ENCODE results near the gene ARMC7.

Gene ARMC7

DNA sequence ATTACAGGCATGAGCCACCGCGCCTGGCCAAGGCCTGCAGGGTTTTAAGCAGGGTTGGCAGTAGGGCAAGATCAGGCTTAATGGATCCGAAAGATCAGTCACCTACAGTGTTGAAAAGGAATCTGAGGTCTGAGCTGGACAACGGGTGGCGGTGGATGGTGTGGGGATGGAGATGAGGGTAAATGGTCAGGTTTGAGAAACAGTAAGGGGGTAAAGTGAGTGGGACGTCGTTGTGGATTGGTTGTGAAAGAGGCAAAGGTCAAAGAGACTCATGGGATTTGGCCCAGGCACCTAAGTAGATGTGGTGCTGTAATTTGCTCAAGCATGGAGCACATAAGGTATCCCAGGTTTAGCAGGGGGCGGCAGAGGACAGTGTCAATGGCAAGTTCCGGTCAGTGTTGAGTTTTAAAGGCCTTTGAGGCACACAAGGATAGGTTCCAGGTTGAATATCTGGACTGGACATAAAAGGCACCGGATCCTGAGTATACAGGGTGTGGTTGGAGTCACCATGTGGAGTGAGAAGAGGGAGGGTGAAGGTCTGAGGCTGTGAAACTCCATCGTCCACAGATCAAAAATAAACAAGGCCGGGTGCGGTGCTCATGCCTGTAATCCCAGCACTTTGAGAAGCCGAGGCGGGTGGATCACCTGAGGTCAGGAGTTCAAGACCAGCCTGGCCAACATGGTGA, 23.1 kb upstream of the ARMC7 start:
- Histone ChIP-seq H3K27me3 (ENCODE audit: low read depth) (no peaks in the 10 kb centered on the region), H3K4me1 (peaks cover 24% of the 10 kb centered on the region), H3K9me3 (no peaks in the 10 kb centered on the region), H3K4me3 (no peak overlapping the region), H3K36me3 (replicated peaks) (0 out of 2 replicates have a peak, but pooled peaks cover 2% of the 10 kb centered on the region)
- DNase-seq (ENCODE audit: low spot score in 2 of 2): no peak
- in situ Hi-C loops (cut with MboI; ENCODE audit: low sequenced_read_pairs): no loop called here

DNA sequence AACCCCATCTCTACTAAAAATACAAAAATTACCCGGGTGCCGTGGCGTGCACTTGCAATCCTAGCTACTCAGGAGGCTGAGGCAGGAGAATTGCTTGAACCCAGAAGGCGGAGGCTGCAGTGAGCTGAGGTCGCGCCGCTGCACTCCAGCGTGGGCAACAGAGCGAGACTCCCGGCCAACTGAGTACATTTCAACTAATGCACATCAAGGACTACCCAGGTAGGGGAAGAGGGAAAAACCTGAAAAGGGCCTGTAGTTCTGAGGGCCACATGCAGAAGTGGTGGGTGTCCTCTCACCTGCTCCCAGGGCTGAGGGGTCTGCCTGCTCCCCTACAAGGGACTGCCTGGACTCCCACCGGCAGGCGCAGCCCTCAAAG, 22.6 kb upstream of the ARMC7 start:
- no peak for DNase-seq (ENCODE audit: low spot score in 2 of 2)
- H3K27me3 ChIP-seq (ENCODE audit: low read depth): no peaks in the 10 kb centered on the region
- H3K9me3 ChIP-seq: no peaks in the 10 kb centered on the region
- H3K4me3 ChIP-seq: peak overlapping the region; percentile 62
- in situ Hi-C loops (cut with MboI; ENCODE audit: low sequenced_read_pairs): no loop called here
- H3K4me1 ChIP-seq: peaks cover 27% of the 10 kb centered on the region
- 0 out of 2 replicates have a peak, but pooled peaks cover 2% of the 10 kb centered on the region for H3K36me3 ChIP-seq (replicated peaks)

DNA sequence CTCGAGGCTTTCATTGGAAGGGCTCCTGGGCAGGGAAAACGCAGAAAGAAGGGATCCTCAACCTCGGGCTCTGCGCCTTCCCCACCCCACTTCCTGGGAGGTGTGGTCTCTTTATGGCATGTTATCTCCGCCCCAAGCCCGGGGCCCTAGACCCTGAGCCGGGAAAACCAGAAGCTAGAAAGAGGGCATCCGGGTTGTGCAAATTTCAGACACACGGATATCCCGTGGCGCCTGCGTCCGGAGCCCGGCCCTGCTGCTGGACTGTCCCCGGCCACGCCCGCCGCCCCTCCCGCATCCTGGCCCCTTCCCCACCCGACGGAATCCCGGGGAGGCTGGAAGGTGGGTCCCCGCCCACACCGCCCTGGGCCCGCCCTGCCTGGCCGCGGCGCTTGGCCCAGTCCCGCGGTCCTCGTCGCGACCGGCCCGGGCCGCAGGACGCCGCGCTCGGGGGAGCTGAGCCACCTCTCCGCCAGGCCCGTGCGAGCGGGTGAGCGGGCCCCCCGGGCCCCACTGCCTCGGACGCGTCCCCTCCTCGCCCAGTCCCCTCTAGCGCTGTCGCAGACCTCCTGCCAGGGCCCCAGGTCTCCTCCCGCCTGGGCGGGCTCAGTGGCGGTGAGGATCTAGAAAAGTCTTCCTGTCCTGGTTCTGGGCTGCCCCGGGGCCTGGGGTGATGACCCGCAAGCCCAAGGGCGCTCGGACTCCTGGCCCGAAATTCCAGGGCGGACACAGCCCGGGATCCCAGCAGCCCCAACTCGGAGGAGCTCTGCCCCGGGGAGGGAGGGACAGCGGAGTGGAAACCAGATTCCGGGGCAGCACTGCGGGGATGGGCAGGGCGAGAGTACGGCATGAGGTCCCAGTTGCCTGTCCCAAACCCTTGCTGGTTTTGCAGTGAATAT, 22.0 kb upstream of the ARMC7 start, which contains the start of gene SLC16A5:
TSS of gene SLC16A5 (plus strand) at position 397 of the 896 bp plus-strand sequence. CDS start 5,683 bp downstream, outside the sequence.
- in situ Hi-C loops (cut with MboI; ENCODE audit: low sequenced_read_pairs): no loop called here
- Histone ChIP-seq H3K4me3 (peak within 1 kb of the TSS; percentile 62), H3K27me3 (ENCODE audit: low read depth) (no peaks in the 10 kb centered on the region), H3K9me3 (no peaks in the 10 kb centered on the region), H3K4me1 (peaks cover 32% of the 10 kb centered on the region), H3K36me3 (replicated peaks) (0 out of 2 replicates have a peak, but pooled peaks cover 2% of the 10 kb centered on the region)
- DNase-seq (ENCODE audit: low spot score in 2 of 2): peak; percentile 84 to 95

DNA sequence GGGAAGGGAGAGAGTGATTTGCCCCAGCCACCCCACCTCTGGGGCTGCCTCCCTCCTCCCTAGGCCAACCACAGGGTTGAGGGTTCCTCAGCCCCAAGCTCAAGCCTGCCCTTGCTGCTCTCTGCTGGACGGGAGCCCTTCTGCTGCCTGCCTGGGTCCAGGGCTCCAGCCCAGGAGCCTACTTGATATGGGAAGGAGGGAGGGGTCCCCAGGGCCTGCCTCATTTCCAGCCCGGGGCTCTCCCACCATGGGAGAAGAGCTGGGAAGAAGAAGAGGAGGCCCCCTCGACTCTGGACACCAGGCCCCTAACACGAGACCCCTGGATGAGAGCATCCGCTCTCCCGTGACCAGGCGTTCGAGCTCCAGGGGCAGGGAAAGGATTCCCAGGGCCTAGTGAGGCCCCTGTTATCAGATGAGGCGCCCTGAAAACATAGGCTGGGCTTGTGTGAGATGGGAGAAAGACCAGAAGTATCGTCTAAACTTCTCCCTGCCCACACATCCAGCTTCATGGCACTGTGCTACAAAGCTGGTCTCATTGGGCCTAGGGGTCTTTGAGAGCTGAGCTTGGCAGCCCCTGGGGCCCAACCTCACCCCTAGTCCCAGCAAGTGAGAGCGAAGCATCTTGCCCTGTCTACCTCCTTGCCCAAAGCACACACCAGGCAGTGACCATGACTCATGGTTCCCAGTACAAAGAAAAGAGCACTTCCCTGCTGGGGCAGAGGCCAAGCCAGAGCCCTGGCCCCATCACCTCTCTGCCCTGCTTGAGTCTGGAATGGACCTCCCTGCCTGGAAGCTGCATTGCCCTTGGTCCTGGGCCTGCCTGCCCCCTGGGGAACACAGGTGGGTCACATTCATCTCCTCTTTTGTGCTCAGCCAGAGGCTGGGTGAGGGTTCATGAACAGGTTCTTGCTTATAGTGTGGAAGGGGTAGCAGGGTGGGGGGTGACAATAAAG, 21.0 kb upstream of the ARMC7 start:
- in situ Hi-C loops (cut with MboI; ENCODE audit: low sequenced_read_pairs): no loop called here
- H3K4me3 ChIP-seq: peak overlapping the region; percentile 62
- no peaks in the 10 kb centered on the region for H3K27me3 ChIP-seq (ENCODE audit: low read depth)
- H3K36me3 ChIP-seq (replicated peaks): 0 out of 2 replicates have a peak, but pooled peaks cover 2% of the 10 kb centered on the region
- no peaks in the 10 kb centered on the region for H3K9me3 ChIP-seq
- H3K4me1 ChIP-seq: peaks cover 37% of the 10 kb centered on the region
- DNase-seq (ENCODE audit: low spot score in 2 of 2): no peak

DNA sequence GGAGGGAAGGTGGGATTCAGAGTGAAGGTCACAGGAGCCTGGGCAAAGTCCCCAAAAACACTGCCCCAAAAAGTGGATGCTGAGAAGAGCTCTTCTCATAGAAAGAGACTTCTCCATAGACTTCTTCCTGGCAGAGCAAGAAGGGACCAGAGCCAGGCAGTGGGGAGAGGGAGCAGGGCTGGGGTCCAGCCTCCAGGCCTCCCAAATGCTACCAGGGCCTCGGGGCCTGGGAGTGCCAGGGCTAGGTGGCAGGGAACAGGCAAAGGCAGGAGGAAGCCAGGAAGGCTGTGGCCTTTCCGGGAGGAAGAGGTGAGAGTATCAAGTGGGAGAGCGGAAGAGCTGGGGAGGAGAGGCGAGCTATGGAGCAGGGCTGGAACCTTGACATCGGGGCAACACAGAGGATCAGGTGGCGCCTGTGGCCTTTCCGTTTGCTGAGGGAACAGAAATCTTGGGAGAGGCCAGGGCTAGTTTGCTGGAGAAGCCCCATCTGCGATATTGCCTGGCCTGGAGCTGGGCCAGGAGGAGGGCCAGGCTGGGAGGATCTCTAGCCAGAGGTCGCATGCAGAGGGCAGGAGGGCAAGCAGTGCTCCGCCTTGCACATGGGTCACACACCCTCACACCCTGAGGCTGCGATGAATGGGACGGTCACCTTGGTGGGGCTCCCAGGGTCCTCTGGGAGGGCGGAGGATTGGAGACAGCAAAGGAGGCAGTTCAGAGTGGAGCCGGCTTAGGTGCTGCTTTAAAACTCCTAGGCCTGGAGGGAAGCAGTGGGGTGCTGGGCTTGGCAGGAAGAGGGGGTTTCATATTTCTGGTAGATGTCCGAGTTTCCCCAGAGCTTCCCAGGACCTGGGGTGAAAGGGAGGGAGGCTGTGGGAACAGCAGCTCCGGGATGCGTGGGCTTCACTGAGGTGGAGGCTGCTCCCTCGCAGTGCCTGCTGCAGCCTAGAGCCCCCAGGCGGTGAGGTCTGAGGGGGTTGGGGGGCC, 18.6 kb upstream of the ARMC7 start:
- H3K4me1 ChIP-seq: peaks cover 41% of the 10 kb centered on the region
- in situ Hi-C loops (cut with MboI; ENCODE audit: low sequenced_read_pairs): no loop called here
- 0 out of 2 replicates have a peak overlapping the region, but pooled peaks have one; percentile 2 for H3K4me3 ChIP-seq

DNA sequence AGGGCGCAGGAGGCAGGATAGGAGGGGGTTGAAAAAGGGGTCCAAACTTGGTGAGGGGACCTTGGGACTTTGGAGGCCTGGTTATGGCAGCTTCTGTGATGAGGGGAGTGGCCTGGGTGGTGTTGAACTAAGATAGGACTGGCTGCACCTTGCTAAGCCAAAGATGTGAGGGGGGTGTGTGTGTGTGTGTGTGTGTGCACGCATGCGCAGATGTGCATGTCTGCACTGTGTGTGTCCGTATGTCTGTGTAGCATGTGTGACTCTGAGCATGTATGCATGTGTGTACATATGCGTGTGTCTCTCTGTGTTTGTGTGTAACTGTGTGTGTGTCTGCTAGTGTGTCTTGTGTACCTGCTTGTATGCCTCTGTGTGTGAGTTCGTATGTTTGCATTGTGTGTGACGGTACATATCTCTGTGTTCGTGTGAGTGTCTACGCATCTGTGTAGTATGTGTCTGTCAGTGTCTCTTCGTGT, 17.9 kb upstream of the ARMC7 start:
- Histone ChIP-seq H3K4me3 (no peak overlapping the region), H3K36me3 (replicated peaks) (0 out of 2 replicates have a peak, but pooled peaks cover 2% of the 10 kb centered on the region), H3K4me1 (peaks cover 43% of the 10 kb centered on the region), H3K9me3 (no peaks in the 10 kb centered on the region), H3K27me3 (ENCODE audit: low read depth) (no peaks in the 10 kb centered on the region)
- in situ Hi-C loops (cut with MboI; ENCODE audit: low sequenced_read_pairs): no loop called here
- no peak for DNase-seq (ENCODE audit: low spot score in 2 of 2)

More for the DNA sequence above, 18.6 kb upstream of the ARMC7 start:
- no peaks in the 10 kb centered on the region for H3K9me3 ChIP-seq
- no peak for DNase-seq (ENCODE audit: low spot score in 2 of 2)
- 0 out of 2 replicates have a peak, but pooled peaks cover 2% of the 10 kb centered on the region for H3K36me3 ChIP-seq (replicated peaks)
- H3K27me3 ChIP-seq (ENCODE audit: low read depth): no peaks in the 10 kb centered on the region

DNA sequence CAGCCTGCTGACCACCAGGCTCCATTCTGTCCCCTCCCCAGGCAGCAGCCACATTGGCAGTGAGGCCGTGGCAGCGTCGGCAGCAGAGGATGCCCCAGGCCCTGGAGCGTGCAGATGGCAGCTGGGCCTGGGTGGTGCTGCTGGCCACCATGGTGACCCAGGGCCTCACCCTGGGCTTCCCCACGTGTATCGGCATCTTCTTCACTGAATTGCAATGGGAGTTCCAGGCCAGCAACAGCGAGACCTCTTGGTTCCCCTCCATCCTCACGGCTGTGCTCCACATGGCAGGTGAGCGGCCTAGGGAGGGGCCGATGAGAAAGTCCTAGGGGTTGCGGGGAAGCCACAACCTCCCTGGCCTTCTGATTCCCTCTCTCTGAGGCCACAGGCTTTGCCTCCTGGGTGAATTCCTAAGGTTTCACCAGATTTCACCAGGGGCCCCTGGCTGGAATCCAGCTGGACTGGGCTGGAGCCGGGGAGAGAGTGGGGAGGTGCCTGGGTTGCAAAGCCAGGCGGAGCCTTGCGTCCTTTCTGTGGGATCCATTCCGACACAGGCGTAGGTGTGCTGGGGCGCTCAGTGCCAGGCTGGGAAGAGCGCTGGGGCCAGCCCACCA, 16.1 kb upstream of the ARMC7 start:
- H3K4me3 ChIP-seq: no peak overlapping the region
- in situ Hi-C loops (cut with MboI; ENCODE audit: low sequenced_read_pairs): no loop called here
- no peaks in the 10 kb centered on the region for H3K27me3 ChIP-seq (ENCODE audit: low read depth)
- peaks cover 30% of the 10 kb centered on the region for H3K4me1 ChIP-seq
- no peaks in the 10 kb centered on the region for H3K36me3 ChIP-seq (replicated peaks)
- no peak for DNase-seq (ENCODE audit: low spot score in 2 of 2)
- no peaks in the 10 kb centered on the region for H3K9me3 ChIP-seq

DNA sequence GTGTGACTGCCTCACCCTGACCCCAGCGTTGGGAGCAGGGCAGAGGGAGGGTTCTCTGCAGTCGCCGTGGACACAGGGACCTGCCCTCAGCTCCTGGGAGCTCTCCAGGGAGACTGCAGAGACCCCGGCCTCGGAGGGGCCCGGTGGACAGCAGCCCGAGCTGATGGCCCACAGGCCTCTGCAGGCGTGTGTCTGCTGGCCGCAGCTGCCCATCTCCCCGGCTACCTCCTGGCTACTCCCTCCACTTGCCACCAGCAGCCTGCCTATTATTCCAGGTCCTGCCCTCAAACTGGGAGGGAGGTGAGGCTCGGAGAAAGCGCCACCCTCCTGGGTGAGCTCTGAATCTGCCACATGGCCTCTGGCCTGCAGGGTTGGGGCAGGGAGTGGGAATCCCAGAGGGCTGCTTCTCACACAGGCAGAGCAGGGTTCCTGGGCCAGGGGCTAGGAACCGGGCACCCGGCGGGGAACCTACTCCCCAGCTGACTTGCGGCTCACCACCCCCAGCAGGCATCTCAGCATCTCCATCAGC, 14.8 kb upstream of the ARMC7 start:
- Histone ChIP-seq H3K9me3 (no peaks in the 10 kb centered on the region), H3K4me3 (no peak overlapping the region), H3K27me3 (ENCODE audit: low read depth) (no peaks in the 10 kb centered on the region), H3K36me3 (replicated peaks) (no peaks in the 10 kb centered on the region; the same call in 1 of the 2 replicates), H3K4me1 (peaks cover 26% of the 10 kb centered on the region)
- in situ Hi-C loops (cut with MboI; ENCODE audit: low sequenced_read_pairs): no loop called here
- no peak for DNase-seq (ENCODE audit: low spot score in 2 of 2)

DNA sequence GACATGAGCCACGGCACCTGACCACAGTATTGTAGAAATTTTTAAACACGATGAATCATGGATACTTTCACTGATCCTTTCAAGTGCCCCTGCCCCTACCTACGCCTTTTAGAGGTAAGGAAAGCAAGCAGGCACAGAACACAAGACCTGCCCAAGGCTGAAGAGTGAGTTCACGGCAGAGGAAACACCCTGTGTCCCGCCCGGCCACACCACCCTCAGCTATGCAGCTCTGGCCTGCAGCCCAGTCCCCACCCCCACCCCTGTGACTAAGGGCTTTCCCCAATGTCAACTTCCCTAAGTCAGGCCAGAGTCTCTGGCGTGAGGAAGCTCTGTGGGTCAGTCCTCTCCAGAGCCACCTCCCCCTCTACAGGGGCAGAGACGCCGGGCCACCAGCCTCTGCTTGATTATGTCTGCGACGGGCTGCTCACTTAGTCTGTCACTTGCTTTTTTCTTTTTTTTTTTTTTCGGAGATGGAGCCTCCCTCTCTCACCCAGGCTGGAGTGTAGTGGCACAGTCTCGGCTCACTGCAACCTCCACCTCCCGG, 13.6 kb upstream of the ARMC7 start:
- peaks cover 24% of the 10 kb centered on the region for H3K4me1 ChIP-seq
- peaks cover 2% of the 10 kb centered on the region; the same call in 1 of the 2 replicates for H3K36me3 ChIP-seq (replicated peaks)
- H3K4me3 ChIP-seq: no peak overlapping the region
- no peaks in the 10 kb centered on the region for H3K9me3 ChIP-seq
- H3K27me3 ChIP-seq (ENCODE audit: low read depth): no peaks in the 10 kb centered on the region
- DNase-seq (ENCODE audit: low spot score in 2 of 2): peak; percentile 22 to 68
- in situ Hi-C loops (cut with MboI; ENCODE audit: low sequenced_read_pairs): no loop called here

DNA sequence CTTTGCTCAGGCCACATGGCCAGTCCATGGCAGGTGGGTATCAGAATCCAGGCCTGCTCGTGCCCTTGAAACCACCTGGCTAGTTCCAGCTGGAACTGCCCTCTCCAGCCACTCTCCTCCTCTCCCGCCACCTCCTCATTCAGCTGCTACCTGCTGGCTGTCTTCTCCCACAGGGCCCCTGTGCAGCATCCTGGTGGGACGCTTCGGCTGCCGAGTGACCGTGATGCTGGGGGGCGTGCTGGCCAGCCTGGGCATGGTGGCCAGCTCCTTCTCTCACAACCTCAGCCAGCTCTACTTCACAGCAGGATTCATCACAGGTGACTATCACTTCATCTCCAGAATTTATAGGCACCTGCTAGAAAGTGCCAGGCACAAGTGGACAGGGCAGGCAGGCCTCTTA, 11.9 kb upstream of the ARMC7 start:
- in situ Hi-C loops (cut with MboI; ENCODE audit: low sequenced_read_pairs): no loop called here
- H3K27me3 ChIP-seq (ENCODE audit: low read depth): no peaks in the 10 kb centered on the region
- no peak overlapping the region for H3K4me3 ChIP-seq
- no peaks in the 10 kb centered on the region for H3K9me3 ChIP-seq
- DNase-seq (ENCODE audit: low spot score in 2 of 2): no peak
- peaks cover 13% of the 10 kb centered on the region for H3K4me1 ChIP-seq
- H3K36me3 ChIP-seq (replicated peaks): peaks cover 2% of the 10 kb centered on the region; the same call in 1 of the 2 replicates

DNA sequence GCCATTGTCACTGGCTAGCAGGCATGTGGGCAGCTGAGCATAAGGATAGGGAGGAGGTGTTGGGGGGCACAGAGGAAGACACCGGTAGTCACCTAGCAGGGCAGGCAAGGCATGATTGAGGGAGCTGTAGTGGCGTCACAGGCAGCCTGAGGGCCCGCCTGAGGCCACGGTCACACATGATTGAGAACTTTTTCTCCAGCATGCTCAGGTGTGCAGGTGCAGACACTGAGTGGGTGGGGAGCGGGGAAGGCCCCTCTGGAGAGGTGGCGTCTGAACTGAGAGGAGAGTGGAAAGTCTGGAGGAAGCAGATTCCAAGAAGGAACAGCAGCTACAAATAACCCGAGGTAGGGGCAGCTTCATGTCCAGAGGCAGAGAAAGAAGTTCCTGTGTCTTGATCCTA, 10.9 kb upstream of the ARMC7 start:
- no peak for DNase-seq (ENCODE audit: low spot score in 2 of 2)
- no peaks in the 10 kb centered on the region for H3K27me3 ChIP-seq (ENCODE audit: low read depth)
- H3K9me3 ChIP-seq: no peaks in the 10 kb centered on the region
- no peak overlapping the region for H3K4me3 ChIP-seq
- H3K36me3 ChIP-seq (replicated peaks): peaks cover 2% of the 10 kb centered on the region; the same call in 1 of the 2 replicates
- in situ Hi-C loops (cut with MboI; ENCODE audit: low sequenced_read_pairs): no loop called here
- peaks cover 10% of the 10 kb centered on the region for H3K4me1 ChIP-seq
